EH (cell line): Measurements from ENCODE around the gene CYP4F3.
"Not testable (repeated sequence)": the region's sequence is repeated elsewhere in the genome, so short reads cannot be mapped to it uniquely, and the experiment has no call there.

Experiments
- DNase-seq: peaks from one replicate; pipeline ENCODE4 v3.0.0-alpha.2; 2015; ENCODE audit warnings: low read depth

Gene CYP4F3

DNA sequence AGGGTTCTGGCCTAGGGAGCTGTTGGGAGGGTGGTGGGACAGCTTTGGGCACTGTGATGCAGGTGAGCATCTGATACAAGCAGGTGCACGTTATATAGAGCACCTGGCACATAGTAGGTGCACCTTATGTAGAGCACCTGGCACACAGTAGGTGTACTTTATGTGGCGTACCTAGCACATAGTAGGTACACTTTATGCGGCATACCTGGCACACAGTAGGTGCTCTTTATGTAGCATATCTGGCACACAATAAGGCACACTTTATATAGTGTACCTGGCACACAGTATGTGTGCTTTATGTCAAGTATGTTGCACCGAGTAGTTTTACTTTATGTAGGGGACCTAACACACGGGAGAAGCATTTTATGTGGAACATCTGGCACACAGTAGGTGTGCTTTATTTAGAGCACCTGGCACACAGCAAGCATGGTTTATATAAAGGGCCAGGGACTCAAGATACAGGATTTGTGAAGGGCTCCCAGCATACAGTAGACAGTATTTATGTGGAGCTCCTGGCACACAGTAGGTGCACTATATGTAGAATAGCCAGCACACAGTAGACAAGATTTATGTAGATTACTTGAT, 30.6 kb downstream of the CYP4F3 start:
- DNase-seq = no peak

DNA sequence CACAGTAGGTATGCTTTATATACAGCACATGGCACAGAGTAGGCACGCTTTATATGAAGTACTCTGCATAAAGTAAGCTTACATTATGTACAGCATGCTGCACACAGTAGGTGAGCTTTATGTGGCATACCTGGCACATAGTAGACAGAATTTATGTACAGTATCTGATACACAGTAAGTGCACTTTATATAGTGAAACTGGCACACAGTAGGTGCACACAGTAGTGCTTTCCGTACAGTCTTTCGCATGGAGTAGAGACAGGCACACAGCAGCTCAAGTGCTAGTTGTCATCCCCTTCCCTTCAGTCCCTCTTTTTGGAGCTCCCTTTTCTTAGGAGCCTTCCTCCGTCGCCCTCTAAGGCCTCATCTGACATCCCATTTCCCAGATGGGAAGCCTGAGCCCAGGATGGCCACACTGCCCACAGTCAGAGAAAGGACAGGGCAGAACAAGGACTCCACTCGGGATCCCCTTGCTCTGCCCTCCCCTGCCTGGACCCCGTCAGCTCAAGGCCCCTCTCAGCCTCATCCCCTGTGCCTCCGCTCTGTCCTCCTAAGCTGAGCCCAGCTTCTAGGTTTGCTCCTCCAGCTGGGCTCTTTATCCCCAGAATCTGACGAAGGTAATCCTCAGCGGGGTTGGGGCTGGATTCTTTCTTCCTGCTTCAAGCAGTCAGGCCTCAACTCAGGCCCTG, 31.3 kb downstream of the CYP4F3 start:
- no peak for DNase-seq

DNA sequence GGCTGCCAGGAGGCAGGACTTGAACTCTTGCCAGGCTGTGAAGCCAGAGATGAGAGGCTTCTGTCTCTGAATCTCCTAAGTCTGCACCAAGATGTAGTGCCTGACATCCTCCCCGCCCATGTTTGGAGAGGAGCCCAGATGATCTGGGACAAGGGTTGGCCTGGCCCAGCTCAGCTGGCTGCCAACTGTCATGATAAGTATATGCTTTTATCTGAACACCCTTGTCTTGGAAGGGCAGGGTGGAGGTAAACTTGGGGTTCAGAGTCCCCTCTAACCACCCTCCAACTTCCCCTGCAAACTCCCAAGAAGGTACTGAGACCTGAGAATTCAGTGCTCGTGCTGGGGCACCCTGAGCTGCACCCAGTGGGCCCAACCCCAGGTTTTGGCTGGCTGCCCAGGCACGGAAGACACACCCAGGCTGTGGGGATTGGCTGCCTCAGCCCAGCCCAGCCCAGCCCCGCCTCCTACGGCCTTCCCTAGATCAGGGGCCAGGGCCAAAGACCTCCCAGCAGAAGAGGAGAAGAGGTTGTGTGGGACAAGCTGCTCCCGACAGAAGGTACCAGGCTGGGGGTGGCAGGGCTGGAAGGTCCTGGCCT, 32.0 kb downstream of the CYP4F3 start, which contains the start of gene CYP4F12:
Gene CYP4F12, plus strand, starts transcription at position 508 of the 596 bp plus-strand sequence. CDS start 443 bp downstream, outside the sequence.
- DNase-seq = peak; percentile 1

DNA sequence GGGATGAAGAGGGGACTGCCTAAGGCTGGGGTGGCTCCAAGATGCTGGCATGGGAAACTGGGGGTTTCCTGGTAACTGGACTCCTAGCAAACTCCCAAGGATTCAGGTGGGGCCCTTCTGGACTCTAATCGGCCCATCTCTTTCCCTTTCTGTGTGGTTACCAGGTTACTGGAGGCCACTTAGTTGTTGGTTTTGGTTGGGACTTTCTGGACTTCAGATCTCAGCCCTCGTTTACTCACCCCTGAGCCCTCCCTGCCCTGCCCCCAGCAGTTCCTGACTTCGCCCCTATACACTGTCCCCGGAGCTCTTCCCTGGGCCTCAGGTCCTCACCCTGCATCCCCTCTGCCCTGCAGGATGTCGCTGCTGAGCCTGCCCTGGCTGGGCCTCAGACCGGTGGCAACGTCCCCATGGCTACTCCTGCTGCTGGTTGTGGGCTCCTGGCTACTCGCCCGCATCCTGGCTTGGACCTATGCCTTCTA, 32.5 kb downstream of the CYP4F3 start:
- no peak for DNase-seq

DNA sequence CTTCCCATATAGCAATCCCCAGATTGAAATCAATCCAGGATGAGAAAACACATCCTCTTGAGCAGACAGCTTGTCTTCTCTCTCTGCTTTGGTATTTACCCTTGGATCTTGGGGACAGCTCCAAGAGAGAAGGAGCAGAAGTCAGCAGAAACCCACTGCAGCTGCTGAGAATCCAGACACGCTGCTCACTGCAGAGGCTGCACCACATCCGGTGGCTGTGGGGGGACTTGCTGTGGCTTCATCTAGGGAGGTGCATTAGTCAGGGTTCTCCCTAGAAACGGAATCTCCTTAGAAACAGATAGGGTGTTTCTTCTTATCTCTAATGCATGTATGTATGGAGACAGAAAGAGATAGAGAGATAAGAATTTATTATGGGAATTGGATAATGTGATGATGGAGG, 34.9 kb downstream of the CYP4F3 start:
- DNase-seq = no peak

DNA sequence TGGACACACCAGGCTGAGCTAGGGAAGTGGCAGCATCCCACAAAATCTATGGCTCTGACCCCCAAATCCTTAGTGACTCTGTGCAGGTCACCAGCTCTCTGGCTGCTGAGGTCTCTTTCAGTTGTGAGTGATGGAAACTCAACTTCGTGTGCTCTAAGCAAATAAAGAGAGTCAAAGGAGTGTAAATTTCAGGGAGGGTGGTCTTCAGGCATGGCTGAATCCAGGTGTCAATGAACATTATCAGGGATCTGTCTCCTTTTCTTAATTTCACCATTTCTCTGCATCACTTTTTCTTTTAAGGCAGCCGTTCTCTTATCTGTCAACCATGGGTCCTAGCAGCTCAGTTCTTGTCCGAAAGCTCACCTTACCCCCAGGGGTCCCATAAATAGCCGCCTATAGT, 38.4 kb downstream of the CYP4F3 start:
- no peak for DNase-seq

DNA sequence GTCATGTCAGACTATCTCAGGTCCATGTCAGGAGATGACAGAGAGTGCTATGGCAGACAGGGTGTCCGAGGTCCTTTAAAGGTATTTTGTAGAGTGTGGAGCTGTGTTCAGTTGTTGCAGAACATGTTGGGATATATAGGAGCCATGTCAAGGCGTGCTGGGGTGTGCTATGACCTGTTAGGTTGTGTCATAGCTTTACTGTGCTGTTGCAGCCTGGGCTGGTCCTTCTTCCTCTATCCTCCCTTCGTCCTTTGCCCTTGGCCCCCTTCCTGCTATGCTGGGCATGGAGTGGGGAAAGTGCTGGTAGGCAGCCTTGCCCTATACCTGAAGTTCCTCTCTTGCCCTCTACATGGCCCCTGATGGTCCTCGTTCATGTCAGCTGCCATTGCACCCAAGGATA, 39.2 kb downstream of the CYP4F3 start:
- DNase-seq = not testable (repeated sequence)

DNA sequence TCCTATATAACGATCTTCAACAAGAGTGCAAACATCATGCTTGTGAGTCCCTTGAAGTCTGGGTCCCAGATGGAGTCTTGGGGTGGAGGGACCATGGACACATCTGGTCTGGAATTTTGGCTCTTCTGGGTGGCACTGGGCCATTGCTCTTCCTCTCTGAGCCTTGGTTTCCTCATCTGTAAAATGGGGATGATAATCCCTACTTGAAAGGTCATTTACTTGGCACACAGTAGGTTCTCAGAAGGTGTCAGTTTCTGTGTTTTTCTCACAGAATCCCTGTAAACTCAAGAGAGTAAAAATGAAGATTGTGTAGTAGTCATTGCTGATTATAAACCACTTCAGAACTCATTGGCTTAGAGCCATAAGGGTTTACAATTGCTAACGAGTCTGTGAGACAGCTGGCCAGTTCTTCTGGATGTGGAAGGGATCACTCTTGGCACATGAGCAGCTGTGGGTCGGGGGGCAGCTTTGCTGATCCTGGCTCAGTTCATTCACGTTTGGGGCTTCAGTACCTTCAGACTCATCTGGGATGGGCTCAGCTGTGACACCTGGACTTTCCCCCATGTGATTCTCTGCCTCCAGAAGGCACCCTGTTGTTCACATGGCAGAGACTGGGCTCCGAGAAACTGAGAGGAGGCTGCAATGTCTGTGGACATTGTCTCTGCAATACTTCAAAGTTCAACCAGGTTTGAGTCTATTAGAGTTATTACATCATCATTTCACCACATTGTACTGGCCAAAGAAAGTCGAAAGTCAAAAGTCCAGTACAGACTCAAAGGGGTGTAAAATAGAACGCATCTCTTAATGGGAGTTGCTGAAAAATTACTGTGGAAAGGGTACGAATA, 40.0 kb downstream of the CYP4F3 start:
- no peak for DNase-seq

DNA sequence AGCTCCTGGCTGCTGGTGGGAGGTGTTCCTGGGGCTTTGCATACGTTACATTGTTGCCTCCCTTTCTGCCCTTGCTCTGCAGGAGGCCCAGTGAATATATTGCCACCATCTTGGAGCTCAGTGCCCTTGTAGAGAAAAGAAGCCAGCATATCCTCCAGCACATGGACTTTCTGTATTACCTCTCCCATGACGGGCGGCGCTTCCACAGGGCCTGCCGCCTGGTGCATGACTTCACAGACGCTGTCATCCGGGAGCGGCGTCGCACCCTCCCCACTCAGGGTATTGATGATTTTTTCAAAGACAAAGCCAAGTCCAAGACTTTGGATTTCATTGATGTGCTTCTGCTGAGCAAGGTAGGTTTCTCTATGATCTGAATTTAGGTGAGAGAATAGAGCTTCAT, 42.7 kb downstream of the CYP4F3 start:
- no peak for DNase-seq

DNA sequence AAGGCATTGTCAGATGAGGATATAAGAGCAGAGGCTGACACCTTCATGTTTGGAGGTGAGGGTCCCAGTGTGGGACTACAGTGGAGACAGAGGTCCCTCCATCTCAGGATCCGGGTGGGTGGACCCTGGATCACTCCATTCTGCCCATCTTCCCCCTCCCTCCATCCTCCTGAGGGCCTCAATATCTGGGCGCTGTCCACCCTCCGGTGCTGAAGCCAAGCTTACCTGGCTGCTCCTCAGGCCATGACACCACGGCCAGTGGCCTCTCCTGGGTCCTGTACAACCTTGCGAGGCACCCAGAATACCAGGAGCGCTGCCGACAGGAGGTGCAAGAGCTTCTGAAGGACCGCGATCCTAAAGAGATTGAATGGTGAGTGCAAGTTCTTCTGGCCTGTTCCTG, 44.1 kb downstream of the CYP4F3 start:
- no peak for DNase-seq

DNA sequence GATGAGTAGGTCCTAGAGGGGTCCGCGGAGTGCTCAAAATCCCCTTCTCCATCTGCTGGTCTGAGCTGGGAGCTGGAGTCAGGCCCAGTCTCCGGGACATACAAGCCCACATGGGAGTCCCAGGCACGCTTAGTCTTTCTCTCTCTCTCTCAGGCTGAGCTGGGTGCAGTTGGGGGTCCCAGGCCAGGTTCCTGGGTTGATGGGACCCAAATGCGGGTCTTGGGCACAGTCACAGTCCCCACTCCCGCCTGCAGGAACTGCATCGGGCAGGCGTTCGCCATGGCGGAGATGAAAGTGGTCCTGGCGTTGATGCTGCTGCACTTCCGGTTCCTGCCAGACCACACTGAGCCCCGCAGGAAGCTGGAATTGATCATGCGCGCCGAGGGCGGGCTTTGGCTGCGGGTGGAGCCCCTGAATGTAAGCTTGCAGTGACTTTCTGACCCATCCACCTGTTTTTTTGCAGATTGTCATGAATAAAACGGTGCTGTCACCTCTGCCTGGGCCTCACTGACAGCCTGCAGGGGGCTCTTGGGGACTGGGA, 56.0 kb downstream of the CYP4F3 start:
- DNase-seq = no peak

DNA sequence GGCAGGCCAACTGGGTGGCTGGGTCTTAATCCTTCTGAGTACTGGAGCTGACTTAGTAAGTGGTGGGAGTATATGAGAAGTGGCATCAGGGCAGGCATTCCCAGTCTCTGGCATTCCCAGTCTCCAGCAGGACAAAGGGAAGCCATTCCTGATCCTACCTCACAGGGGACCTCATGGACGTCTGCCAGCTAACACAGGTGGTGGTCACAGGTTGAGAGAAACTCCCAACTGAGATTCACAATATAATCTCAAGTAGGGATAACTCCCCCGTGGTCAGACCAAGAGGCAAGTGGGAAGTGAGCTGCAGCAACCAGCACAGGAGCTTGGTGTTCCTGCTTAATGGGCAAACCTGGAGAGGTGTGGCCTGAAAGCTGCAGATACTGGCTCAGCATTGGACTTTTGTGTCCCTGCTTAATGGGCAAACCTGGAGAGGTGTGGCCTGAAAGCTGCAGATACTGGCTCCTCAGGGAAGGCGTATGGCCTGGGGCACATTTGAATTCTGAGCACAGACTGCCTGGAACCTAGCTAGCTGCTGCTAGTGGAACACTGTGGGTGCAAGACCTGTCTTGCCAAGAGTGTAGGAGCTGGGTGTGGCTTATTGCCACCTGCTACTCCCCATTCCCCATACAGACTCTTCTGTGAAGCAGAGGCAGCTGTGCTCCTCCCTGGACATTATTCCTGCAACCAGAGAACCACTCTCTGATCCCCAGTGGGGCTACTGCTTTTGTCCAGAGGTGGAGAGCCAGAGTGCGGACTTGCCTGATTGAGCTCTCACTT, 61.2 kb downstream of the CYP4F3 start:
- no peak for DNase-seq

DNA sequence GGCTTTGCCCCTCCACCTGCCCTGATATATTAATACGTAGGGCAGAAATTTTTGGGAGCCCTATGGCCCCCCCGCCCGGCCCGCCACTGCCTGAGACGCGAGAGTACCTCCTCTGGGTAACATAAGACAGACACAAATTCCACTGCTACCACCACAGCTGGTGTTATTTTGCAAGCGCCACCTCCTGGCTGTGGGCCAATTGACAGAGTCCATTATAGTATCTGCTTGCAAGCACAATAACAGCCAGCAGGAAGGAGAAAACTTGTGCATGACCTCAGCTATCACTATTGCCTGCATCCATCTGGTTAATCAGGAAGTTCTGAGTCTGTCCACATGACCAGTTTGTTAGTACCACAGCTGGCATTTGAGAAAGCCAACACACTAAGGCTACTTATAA, 61.8 kb downstream of the CYP4F3 start:
- DNase-seq = peak; percentile 0
